Skeletal muscle satellite cell (primary cell): ENCODE measurements around the gene WIPF3. TPM values are rescaled to one million over a fixed set of nuclear protein-coding genes. Genes with fewer than 3 reads are reported as not detected.

Experiments used
- H3K27me3 ChIP-seq: 2 replicates; pipeline ENCODE4 v1.7.0; 2013; ENCODE audit warnings: low read length; ENCODE audit not compliant: control insufficient read depth, insufficient read depth
- H3K36me3 ChIP-seq: 2 replicates; pipeline ENCODE4 v1.7.0; 2013; ENCODE audit warnings: mild to moderate bottlenecking, control low read depth, low read length; ENCODE audit not compliant: insufficient read depth
- H3K4me1 ChIP-seq: 2 replicates; pipeline ENCODE4 v1.7.0; 2013; ENCODE audit warnings: low read length; ENCODE audit not compliant: control insufficient read depth, insufficient read depth
- H3K4me2 ChIP-seq: 2 replicates; pipeline ENCODE4 v1.7.0; 2013; ENCODE audit warnings: mild to moderate bottlenecking, low read length
- H3K4me3 ChIP-seq: 2 replicates; pipeline ENCODE4 v1.7.0; 2013; ENCODE audit warnings: low read length
- H3K9ac ChIP-seq: 2 replicates; pipeline ENCODE4 v1.7.0; 2013; ENCODE audit warnings: mild to moderate bottlenecking, low read depth, low read length, moderate library complexity
- H3K9me3 ChIP-seq: replicated peaks from 2 replicates; pipeline ENCODE4 v1.7.0; 2013; ENCODE audit warnings: mild to moderate bottlenecking, control low read depth, low read length
- small RNA-seq: library from RNA; depleted of rRNA; stranded (forward); fragments of <200 nt; gene quantifications from one replicate; pipeline ENCODE3, GENCODE V24; 2012

The WIPF3 gene

DNA sequence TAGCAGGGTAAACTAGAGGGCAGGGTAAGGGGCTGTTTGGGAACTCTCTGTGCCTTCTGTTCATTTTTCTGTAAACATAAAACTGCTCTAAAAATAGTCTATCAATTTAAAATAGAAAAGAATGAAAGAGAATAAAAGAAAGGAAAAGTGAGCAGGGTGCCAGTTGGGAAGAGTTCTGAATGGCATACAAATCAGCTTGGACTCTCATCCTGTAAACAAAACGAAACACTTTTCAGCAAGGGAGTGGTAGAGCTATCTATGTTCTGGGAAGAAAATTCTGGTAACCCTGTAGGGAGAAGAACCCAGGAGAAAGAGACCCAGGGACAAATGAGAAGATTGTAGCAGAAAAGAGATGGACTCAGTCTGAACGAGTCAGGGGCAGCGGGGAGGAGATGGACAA is 158.7 kb downstream of the WIPF3 start:
- peaks cover 39% of the 10 kb centered on the region for H3K36me3 ChIP-seq
- H3K27me3 ChIP-seq: no peaks in the 10 kb centered on the region
- no peak overlapping the region for H3K9ac ChIP-seq
- H3K9me3 ChIP-seq: no peaks in the 10 kb centered on the region
- H3K4me3 ChIP-seq: no peak overlapping the region
- H3K4me2 ChIP-seq: no peak overlapping the region
- H3K4me1 ChIP-seq: peaks cover 9% of the 10 kb centered on the region

Small RNA genes within 50 kb of the gene (small RNA-seq; reads per million reads assigned to genes)
- not detected for gene RF01210
